ENCODE results near the gene DLGAP4.

DLGAP4 gene

GRCh38 chr20:36271639-36272546 is 34.2 kb upstream of the DLGAP4 start:
- no peak for ATAC-seq

GRCh38 chr20:36272547-36273220 is 33.5 kb upstream of the DLGAP4 start:
- ATAC-seq, result no peak
- TF ChIP-seq CSRNP3 (CRISPR knock-in tag; IDR thresholded peaks at IDR 0.05) (no peak), TOX (CRISPR knock-in tag; IDR thresholded peaks at IDR 0.05; ENCODE audit: borderline replicate concordance) (no peak), ESRRG (CRISPR knock-in tag; IDR thresholded peaks at IDR 0.05) (no peak), TSHZ2 (CRISPR knock-in tag; IDR thresholded peaks at IDR 0.05) (no peak), CREB5 (CRISPR knock-in tag; IDR thresholded peaks at IDR 0.05; ENCODE audit: low read depth) (no peak), POU6F1 (CRISPR knock-in tag; IDR thresholded peaks at IDR 0.05; ENCODE audit: borderline replicate concordance, low read depth) (no peak), GLIS3 (CRISPR knock-in tag; IDR thresholded peaks at IDR 0.05) (no peak), PPARA (CRISPR knock-in tag; IDR thresholded peaks at IDR 0.05; ENCODE audit: borderline replicate concordance) (no peak), ARNTL (CRISPR knock-in tag; IDR thresholded peaks at IDR 0.05; ENCODE audit: borderline replicate concordance, low read depth) (no peak), SNAI2 (CRISPR knock-in tag; IDR thresholded peaks at IDR 0.05) (no peak), ZC3H10 (CRISPR knock-in tag; IDR thresholded peaks at IDR 0.05) (no peak), CSDC2 (CRISPR knock-in tag; IDR thresholded peaks at IDR 0.05) (no peak), ZNF8 (CRISPR knock-in tag; IDR thresholded peaks at IDR 0.05) (no peak), ZNF70 (CRISPR knock-in tag; IDR thresholded peaks at IDR 0.05) (no peak), OSR1 (CRISPR knock-in tag; IDR thresholded peaks at IDR 0.05) (no peak), BACH2 (CRISPR knock-in tag; IDR thresholded peaks at IDR 0.05; ENCODE audit: borderline replicate concordance) (no peak), TCF4 (CRISPR knock-in tag; IDR thresholded peaks at IDR 0.05; ENCODE audit: borderline replicate concordance) (no peak), ISL1 (CRISPR knock-in tag; IDR thresholded peaks at IDR 0.05) (no peak), RARB (CRISPR knock-in tag; IDR thresholded peaks at IDR 0.05) (no peak)

More at GRCh38 chr20:36271639-36272546, 34.2 kb upstream of the DLGAP4 start:
- TF ChIP-seq PPARA (CRISPR knock-in tag; IDR thresholded peaks at IDR 0.05; ENCODE audit: borderline replicate concordance), result no peak
- TF ChIP-seq BACH2 (CRISPR knock-in tag; IDR thresholded peaks at IDR 0.05; ENCODE audit: borderline replicate concordance), result no peak
- TF ChIP-seq RARB (CRISPR knock-in tag; IDR thresholded peaks at IDR 0.05), result no peak
- no peak for TF ChIP-seq ARNTL (CRISPR knock-in tag; IDR thresholded peaks at IDR 0.05; ENCODE audit: borderline replicate concordance, low read depth)
- no peak for TF ChIP-seq ZFP30 (CRISPR knock-in tag; IDR thresholded peaks at IDR 0.05)
- TF ChIP-seq TCF4 (CRISPR knock-in tag; IDR thresholded peaks at IDR 0.05; ENCODE audit: borderline replicate concordance), result no peak
- no peak for TF ChIP-seq OSR1 (CRISPR knock-in tag; IDR thresholded peaks at IDR 0.05)
- no peak for TF ChIP-seq CREB5 (CRISPR knock-in tag; IDR thresholded peaks at IDR 0.05; ENCODE audit: low read depth)
- no peak for TF ChIP-seq POU6F1 (CRISPR knock-in tag; IDR thresholded peaks at IDR 0.05; ENCODE audit: borderline replicate concordance, low read depth)
- TF ChIP-seq SNAI2 (CRISPR knock-in tag; IDR thresholded peaks at IDR 0.05), result no peak

All from SK-N-SH treated with all-trans-retinoic acid at 6 μM for 48 hours (cell line).